Upper lobe of right lung (tissue), 1 donor: ENCODE measurements around the gene LRRC37A. TPM values are rescaled to one million over a fixed set of nuclear protein-coding genes. Genes with fewer than 3 reads are reported as not detected.
"Not testable (repeated sequence)": the region's sequence is repeated elsewhere in the genome, so short reads cannot be mapped to it uniquely, and the experiment has no call there.

Source experiments
- ATAC-seq: fragments of 200-7000 bp; cut with Tn5 transposase; one replicate; pipeline ENCODE4 v1.9.1; 2020; ENCODE audit warnings: mild to moderate bottlenecking, moderate library complexity
- DNase-seq: peaks from one replicate; pipeline ENCODE4 v3.0.0-alpha.2; 2020
- H3K27ac ChIP-seq: fragments of 200-600 bp; one replicate; pipeline ENCODE4 v1.8.0; 2022
- H3K27me3 ChIP-seq: fragments of 200-600 bp; one replicate; pipeline ENCODE4 v1.8.0; 2022; ENCODE audit warnings: mild to moderate bottlenecking
- H3K36me3 ChIP-seq: fragments of 200-600 bp; one replicate; pipeline ENCODE4 v1.8.0; 2022
- H3K4me1 ChIP-seq: fragments of 200-600 bp; one replicate; pipeline ENCODE4 v1.8.0; 2022
- H3K4me3 ChIP-seq: fragments of 200-600 bp; one replicate; pipeline ENCODE4 v1.8.0; 2022; ENCODE audit warnings: mild to moderate bottlenecking
- H3K9me3 ChIP-seq: fragments of 200-600 bp; one replicate; pipeline ENCODE4 v1.8.0; 2022
- intact Hi-C: fragments of 100-400 bp; cut with DNase I; formaldehyde crosslinking; loops from one replicate; pipeline ENCODE4 v1.11.0; 2022
- total RNA-seq: library from RNA; stranded (reverse); fragmentation: NEBNext Ultra II Directional; extraction: Animal tissue kit (Norgen Biotek cat#: 25700); gene quantifications from one replicate; pipeline ENCODE4 v1.2.1, GENCODE V29; 2021
- TF ChIP-seq, protein P1 (sequence below): fragments of 200-600 bp; IDR thresholded peaks from one replicate; pipeline ENCODE4 v1.8.0; 2022; ENCODE audit warnings: antibody characterized with exemption
- donor health status: DM: no; HTN: yes; CAD: no; lungs with severe emphysema.

LRRC37A gene
- total RNA-seq, 1 donor from 2014 or later: 1.9 TPM

- Histone ChIP-seq H3K36me3 (no peaks in the 10 kb centered on the region), H3K4me1 (no peaks in the 10 kb centered on the region), H3K4me3 (no peak overlapping the region), H3K27me3 (no peaks in the 10 kb centered on the region), H3K27ac (no peak overlapping the region), H3K9me3 (no peaks in the 10 kb centered on the region)
- intact Hi-C loops: no loop called here
- ATAC-seq: no peak
- TF ChIP-seq, protein P1, sequence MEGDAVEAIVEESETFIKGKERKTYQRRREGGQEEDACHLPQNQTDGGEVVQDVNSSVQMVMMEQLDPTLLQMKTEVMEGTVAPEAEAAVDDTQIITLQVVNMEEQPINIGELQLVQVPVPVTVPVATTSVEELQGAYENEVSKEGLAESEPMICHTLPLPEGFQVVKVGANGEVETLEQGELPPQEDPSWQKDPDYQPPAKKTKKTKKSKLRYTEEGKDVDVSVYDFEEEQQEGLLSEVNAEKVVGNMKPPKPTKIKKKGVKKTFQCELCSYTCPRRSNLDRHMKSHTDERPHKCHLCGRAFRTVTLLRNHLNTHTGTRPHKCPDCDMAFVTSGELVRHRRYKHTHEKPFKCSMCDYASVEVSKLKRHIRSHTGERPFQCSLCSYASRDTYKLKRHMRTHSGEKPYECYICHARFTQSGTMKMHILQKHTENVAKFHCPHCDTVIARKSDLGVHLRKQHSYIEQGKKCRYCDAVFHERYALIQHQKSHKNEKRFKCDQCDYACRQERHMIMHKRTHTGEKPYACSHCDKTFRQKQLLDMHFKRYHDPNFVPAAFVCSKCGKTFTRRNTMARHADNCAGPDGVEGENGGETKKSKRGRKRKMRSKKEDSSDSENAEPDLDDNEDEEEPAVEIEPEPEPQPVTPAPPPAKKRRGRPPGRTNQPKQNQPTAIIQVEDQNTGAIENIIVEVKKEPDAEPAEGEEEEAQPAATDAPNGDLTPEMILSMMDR: no peak
- no peak for DNase-seq
Measured at GRCh38 chr17:46274238-46274637, 20.7 kb upstream of the LRRC37A start.

- intact Hi-C loops, H3K36me3 ChIP-seq, H3K27ac ChIP-seq, DNase-seq, H3K4me1 ChIP-seq, H3K9me3 ChIP-seq, H3K27me3 ChIP-seq, H3K4me3 ChIP-seq, ATAC-seq: not testable (repeated sequence)
Measured at GRCh38 chr17:46276728-46277479, 18.0 kb upstream of the LRRC37A start.

DNA sequence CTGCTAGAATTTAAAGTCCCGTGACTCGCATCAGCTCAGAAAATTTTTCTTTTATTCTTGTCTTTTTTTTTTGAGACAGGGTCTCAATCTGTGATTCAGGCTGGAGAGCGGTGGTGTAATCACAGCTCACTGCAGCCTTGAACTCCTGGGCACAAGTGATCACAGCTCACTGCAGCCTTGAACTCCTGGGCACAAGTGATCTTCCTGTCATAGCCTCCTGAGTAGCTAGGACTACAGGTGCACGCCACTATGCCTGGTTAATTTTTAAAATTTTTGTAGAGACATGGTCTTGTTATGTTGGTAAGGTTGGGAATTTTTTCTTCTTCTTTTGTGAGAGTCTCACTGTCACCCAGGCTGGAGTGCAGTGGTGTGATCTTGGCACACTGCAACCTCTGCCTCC lies 13.6 kb upstream of the LRRC37A start:
- H3K27ac ChIP-seq, H3K27me3 ChIP-seq, H3K9me3 ChIP-seq, DNase-seq, H3K4me1 ChIP-seq, ATAC-seq, H3K36me3 ChIP-seq, H3K4me3 ChIP-seq, intact Hi-C loops: not testable (repeated sequence)

DNA sequence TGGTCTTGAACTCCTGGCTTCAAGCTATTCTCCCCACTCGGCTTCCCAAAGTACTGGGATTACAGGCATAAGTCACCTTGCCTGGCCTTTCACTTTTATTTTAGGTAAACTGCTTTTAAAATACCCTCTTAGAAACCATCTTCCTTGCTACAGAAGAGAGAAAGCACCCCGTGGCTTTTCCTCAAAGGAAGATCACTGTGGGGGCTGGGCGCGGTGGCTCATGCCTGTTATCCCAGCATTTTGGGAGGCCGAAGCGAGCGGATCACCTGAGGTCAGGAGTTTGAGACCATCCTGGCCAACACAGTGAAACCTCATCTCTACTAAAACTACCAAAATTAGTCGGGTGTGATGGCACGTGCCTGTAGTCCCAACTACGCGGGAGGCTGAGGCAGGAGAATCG lies 12.3 kb upstream of the LRRC37A start:
- H3K27ac ChIP-seq, DNase-seq, H3K4me1 ChIP-seq, H3K4me3 ChIP-seq, ATAC-seq, H3K27me3 ChIP-seq, H3K36me3 ChIP-seq, H3K9me3 ChIP-seq, intact Hi-C loops: not testable (repeated sequence)

- ATAC-seq, H3K4me3 ChIP-seq, H3K4me1 ChIP-seq, DNase-seq, intact Hi-C loops, H3K9me3 ChIP-seq, H3K27me3 ChIP-seq, H3K36me3 ChIP-seq, H3K27ac ChIP-seq: not testable (repeated sequence)
Measured at GRCh38 chr17:46284467-46284866, 10.5 kb upstream of the LRRC37A start.

DNA sequence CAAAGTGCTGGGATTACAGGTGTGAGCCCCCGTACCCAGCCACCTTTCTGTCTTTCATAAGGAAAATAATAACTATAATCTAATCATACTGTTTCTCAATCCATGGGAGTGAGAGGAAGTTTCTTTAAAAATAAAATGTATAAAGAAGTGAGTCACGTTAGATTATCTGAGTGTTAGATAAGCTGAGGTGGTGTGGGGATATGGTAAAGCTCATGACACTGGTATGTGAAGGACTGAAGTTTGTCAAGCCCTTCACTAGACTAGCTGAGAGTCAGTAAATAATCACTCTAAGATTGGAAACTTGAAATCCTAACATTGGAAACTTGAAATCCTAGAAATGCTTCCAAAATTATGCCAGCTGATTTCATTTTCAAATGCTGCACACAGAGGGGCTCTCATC lies 9.4 kb upstream of the LRRC37A start:
- peak; percentile 59 for ATAC-seq
- H3K4me3 ChIP-seq, H3K36me3 ChIP-seq, intact Hi-C loops, DNase-seq, H3K4me1 ChIP-seq, H3K27ac ChIP-seq, H3K27me3 ChIP-seq, H3K9me3 ChIP-seq: not testable (repeated sequence)

- H3K4me1 ChIP-seq, H3K4me3 ChIP-seq, H3K27me3 ChIP-seq, H3K27ac ChIP-seq, DNase-seq, intact Hi-C loops, H3K9me3 ChIP-seq, H3K36me3 ChIP-seq: not testable (repeated sequence)
- TF ChIP-seq, protein P1: peak; percentile 71
- peak; percentile 94 for ATAC-seq
Measured at GRCh38 chr17:46286764-46287221, 8.1 kb upstream of the LRRC37A start.

- ATAC-seq, intact Hi-C loops, H3K4me3 ChIP-seq, H3K36me3 ChIP-seq, DNase-seq, H3K4me1 ChIP-seq, H3K27me3 ChIP-seq, H3K27ac ChIP-seq, H3K9me3 ChIP-seq: not testable (repeated sequence)
Measured at GRCh38 chr17:46287587-46287986, 7.3 kb upstream of the LRRC37A start.

DNA sequence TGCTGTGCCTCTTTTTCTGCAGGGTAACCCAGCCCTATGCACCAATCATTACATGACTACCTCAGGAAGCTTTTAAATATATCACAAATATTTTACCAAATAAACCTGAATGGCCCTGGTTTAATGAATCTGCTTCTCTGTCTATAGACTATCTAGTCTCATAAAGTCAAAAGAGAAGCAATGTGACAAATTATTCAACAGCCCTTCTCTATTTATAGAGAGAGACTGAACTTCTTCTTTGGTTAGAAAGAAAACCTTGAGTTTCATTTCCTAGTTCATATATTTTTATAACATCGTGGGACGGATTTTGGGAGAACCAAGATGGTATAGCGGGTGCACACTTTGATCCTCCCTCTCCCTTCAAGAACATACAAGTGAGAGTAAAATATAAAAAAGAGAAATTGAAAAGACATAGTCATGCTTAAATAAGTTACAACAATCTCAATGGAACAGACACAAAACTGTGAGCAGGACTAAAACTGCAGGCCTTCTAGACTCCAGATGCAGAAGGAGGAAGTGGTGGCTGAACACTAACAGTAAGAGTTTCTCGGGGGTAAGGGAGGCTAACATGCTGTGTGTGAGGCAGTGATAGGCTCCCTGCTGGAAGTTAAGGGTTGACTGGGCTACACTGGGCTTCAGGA lies 3.9 kb upstream of the LRRC37A start:
- H3K4me3 ChIP-seq, H3K27ac ChIP-seq, H3K9me3 ChIP-seq, intact Hi-C loops, DNase-seq, H3K36me3 ChIP-seq, H3K27me3 ChIP-seq, H3K4me1 ChIP-seq: not testable (repeated sequence)
- peak; percentile 77 for ATAC-seq

DNA sequence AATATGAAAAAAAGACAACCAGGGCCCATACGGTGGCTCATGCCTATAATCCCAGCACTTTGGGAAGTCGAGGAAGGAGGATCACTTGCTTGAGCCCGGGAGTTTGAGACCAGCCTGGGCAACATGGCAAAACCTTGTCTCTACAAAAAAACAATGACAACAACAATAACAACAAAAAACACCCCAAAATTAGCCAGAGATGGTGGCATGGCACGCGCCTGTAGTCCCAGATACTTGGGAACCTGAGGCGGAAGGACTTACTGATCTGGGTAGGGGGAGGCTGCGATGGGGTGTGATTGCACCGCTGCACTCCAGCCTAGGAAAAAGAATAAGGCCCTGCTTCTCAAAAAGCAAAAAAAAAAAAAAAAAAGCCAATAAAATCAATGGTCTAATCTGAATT lies 3.3 kb upstream of the LRRC37A start:
- H3K27me3 ChIP-seq, ATAC-seq, H3K4me3 ChIP-seq, DNase-seq, H3K9me3 ChIP-seq, intact Hi-C loops, H3K4me1 ChIP-seq, H3K27ac ChIP-seq, H3K36me3 ChIP-seq: not testable (repeated sequence)

DNA sequence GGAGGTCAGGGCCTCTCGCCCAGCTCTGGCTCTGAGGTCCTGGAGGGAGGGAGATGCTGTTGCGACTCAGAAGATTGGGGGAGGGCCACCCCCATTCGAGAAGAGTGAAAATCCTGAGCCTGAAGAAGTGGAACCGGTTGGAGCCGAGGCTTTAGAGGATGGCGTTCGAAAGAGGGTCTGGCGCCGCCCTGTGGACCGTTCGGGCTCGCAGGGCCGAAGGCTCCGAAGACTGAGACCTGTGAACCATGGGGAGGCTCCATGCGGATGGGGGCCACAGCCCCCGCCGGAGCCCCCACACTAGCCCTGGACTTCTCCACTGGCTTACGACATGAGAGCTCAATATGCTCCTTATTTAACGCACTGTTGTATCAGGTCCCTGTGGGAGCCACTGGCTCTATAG lies 46.3 kb downstream of the LRRC37A start:
- H3K4me3 ChIP-seq, H3K27ac ChIP-seq, H3K27me3 ChIP-seq, H3K9me3 ChIP-seq, intact Hi-C loops, DNase-seq, H3K36me3 ChIP-seq, H3K4me1 ChIP-seq: not testable (repeated sequence)
- ATAC-seq: peak; percentile 55

DNA sequence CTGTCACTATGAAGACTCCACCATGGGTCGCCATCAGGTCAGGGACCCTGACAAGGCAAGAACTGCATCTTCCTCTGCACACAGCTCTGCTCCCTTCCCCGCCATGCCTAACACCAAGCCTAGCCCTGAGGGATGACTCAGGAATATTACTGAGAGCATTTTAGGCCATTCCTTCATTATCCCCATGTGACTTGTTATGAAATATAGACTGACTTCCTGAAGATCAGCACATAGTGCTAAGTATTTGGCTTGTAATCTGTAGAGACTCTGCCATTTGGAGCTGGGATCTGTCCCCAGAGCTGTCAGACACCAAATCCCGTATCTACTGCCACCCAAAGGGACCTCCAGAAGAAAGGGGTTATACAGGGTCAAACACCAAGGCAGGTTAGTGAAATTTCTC lies 47.2 kb downstream of the LRRC37A start:
- DNase-seq, H3K27ac ChIP-seq, H3K36me3 ChIP-seq, H3K4me1 ChIP-seq, intact Hi-C loops, H3K9me3 ChIP-seq, H3K27me3 ChIP-seq, H3K4me3 ChIP-seq: not testable (repeated sequence)
- peak; percentile 91 for ATAC-seq
